ENCODE data around the gene COL27A1. TPM values are rescaled to one million over a fixed set of nuclear protein-coding genes. Genes with fewer than 3 reads are reported as not detected.

Gene COL27A1
- total RNA-seq, 1 experiment from 2014 or later, result 12.0 TPM

GRCh38 chr9:114259798-114260523 lies 104.6 kb downstream of the COL27A1 start:
- no peak overlapping the region for H3K27ac ChIP-seq (ENCODE audit: low read depth, low read length)
- no TSS peak for BruUV-seq (replicated peaks)
- H3K79me2 ChIP-seq (ENCODE audit: insufficient read depth, low read length), result no peaks in the 10 kb centered on the region
- no peaks in the 10 kb centered on the region for H3K27me3 ChIP-seq (ENCODE audit: insufficient read depth, low read length)
- no peak overlapping the region for H3K9ac ChIP-seq (ENCODE audit: low read length)
- H2AFZ ChIP-seq (ENCODE audit: low read depth, low read length, poor library complexity, severe bottlenecking), result no peak overlapping the region
- H3K4me2 ChIP-seq (ENCODE audit: low read length), result no peak overlapping the region
- DNase-seq (ENCODE audit: low read depth, low spot score) (no peak), ATAC-seq (no peak)
- intact Hi-C loops (cut with micrococcal nuclease), result no loop called here
- ChIA-PET POLR2A (no interaction called here), RAD21 (ENCODE audit: low non-redundant PET in 1 of 2, low total read pairs in 2 of 2, uncharacterized antibody in 2 of 2, unreplicated experiment in 2 of 2) (no interaction called here), CTCF (interaction anchor here (1.5 kb wide), 1 partner anchor 152 kb away, joined by 6 read pairs; no protein-coding TSS in a partner anchor)
- TF ChIP-seq ELF1 (IDR thresholded peaks at IDR 0.05; ENCODE audit: borderline replicate concordance, low read depth) (no peak), SP1 (IDR thresholded peaks at IDR 0.05; ENCODE audit: low read depth) (no peak), RAD21 (IDR thresholded peaks at IDR 0.05; ENCODE audit: low read depth) (no peak), REST (IDR thresholded peaks at IDR 0.05; ENCODE audit: low read depth) (no peak), EGR1 (IDR thresholded peaks at IDR 0.05; ENCODE audit: low read depth) (no peak), FOSL1 (IDR thresholded peaks at IDR 0.05; ENCODE audit: low read depth) (no peak), ZNF274 (IDR thresholded peaks at IDR 0.05; ENCODE audit: low read depth, low read length) (no peak), POLR2A (IDR thresholded peaks at IDR 0.05; ENCODE audit: borderline replicate concordance, extremely low read depth, insufficient read depth, insufficient read length) (no peak), ZFX (IDR thresholded peaks at IDR 0.05) (no peak), CBX3 (IDR thresholded peaks at IDR 0.05; ENCODE audit: low read depth) (no peak)
- no peaks in the 10 kb centered on the region for H3K36me3 ChIP-seq (ENCODE audit: control insufficient read depth in 1 of 2, insufficient read depth in 2 of 2, low read length in 2 of 2)
- no peaks in the 10 kb centered on the region for H3K9me2 ChIP-seq (ENCODE audit: insufficient read depth)
- no peaks in the 10 kb centered on the region for H3K4me1 ChIP-seq (ENCODE audit: control insufficient read depth in 1 of 2, insufficient read depth in 2 of 2, low read length in 2 of 2)
- H3K9me3 ChIP-seq (ENCODE audit: control insufficient read depth in 1 of 2, insufficient read depth in 1 of 2, low read depth in 1 of 2, low read length in 2 of 2), result no peaks in the 10 kb centered on the region
- H3K4me3 ChIP-seq (replicated peaks in 1 of 2; ENCODE audit: low read depth in 1 of 2, low read length in 2 of 2), result no peak overlapping the region
- H4K20me1 ChIP-seq (ENCODE audit: insufficient read depth), result no peaks in the 10 kb centered on the region

Data from HCT116 (cell line).